GM19463 (cell line): ENCODE results near the gene THAP9.

Experiments used
- ATAC-seq: cut with Tn5 transposase; IDR thresholded peaks from one replicate; pipeline ENCODE4 v1.9.1; 2021; ENCODE audit warnings: mild to moderate bottlenecking, moderate library complexity; ENCODE audit not compliant: unreplicated experiment

THAP9 gene

DNA sequence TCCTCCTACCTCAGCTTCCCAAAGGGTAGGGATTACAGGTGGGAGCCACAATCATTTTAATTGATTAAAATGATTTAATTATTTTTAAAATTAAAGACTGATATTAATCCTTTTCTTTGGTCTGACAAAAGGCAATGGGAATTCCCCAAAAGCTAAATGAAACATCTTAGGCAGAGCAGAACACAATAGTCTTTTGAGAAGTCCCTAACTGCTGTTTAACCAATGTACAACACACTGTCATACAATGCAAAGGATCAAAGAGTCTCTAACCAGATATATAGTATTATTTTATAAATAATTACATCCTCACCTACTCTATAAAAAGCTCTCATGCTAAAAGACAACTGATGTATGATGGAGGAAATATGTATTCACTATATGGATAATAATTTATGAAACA, 47.0 kb downstream of the THAP9 start:
- ATAC-seq = peak; percentile 45

DNA sequence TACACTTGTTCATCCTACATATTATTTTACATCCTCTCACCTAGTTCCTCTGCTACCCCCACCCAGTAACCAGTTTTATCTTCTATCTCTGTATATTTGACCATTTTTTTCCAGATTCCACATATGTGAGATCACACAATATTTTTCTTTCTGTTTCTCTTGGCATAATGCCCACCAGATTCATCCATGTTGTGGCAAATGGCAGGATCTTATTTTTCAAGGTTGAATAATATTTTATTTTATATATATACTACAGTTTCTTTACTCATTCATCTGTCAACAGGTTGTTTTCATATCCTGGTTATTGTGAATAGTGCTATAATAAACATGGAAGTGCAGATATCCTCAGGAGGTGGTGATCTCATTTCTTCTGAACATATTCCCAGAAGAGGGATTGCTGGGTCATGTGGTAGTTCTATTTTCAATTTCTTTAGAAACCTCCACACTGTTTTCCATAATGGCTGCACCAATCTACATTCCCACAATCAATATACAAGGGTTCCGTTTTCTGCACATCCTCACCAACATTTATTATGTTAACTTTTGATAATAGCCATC, 48.2 kb downstream of the THAP9 start:
- ATAC-seq = no peak

DNA sequence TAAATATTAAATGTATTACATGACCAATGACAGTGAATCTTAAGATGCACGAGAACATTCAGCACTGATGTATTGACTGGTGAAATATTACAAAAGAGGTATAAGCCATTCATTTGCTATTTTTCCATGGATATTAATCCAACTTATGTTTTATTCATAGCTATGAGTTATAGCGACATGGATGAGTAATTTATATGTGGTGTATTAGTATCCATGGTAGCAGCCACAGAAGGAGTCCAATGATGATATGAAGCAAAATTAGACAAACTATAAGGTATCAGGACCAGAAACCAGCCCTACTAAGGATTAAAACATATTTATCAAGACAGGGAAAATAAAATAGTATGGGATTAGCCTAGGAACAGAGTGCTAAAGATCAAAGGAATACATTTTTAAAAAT, 50.7 kb downstream of the THAP9 start:
- ATAC-seq = no peak

DNA sequence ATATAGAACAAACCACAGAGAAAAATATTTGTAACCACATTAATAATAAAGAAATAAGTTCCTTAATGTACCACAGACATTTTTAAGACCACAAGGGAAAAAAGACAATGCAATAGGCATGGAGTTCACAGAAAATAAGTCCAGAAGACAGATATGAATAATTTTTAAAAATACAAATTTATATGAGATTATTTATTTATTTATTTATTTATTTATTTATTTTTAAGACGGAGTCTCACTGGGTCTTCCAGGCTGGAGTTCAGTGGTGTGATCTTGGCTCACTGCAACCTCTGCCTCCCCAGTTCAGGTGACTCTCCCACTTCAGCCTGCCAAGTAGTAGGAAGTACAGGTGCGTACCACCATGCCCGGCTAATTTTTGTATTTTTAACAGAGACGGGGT, 53.7 kb downstream of the THAP9 start:
- ATAC-seq = no peak

DNA sequence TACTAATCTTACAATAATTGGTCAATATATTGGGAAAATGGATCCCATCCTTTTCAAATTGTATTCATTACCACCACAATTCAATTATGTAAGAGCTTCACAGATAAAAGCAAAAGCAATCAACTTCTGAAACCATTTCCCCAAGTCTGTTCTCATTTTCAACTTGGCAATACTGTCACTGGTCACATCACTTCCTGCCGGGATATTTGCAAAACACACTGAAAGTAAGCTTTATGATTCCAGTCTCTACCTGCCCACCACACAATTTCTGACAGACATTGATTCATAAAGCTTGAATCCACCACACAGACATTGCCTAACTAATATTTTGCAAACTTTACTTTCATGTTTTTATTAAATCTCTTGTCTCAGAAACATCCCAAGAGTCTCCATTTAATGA, 56.5 kb downstream of the THAP9 start:
- no peak for ATAC-seq

DNA sequence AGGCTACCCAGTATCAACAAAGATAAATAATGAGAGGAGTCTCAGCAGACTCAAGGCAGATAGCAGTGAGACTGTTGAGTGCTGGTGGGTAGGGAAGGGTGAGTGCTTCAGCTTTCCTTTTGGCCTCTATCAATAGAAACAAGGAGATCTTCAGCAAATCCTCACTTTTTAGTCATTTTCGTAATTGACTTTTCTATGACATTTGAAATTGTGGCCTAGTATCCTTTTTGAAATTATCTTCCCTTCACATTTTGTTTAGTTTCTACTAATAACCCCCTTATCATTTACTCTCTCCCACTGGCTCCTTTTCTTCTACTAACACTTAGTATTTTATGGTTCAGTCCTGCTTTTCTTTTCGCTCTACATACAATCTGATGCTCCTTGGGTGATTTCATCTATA, 65.2 kb downstream of the THAP9 start:
- no peak for ATAC-seq

DNA sequence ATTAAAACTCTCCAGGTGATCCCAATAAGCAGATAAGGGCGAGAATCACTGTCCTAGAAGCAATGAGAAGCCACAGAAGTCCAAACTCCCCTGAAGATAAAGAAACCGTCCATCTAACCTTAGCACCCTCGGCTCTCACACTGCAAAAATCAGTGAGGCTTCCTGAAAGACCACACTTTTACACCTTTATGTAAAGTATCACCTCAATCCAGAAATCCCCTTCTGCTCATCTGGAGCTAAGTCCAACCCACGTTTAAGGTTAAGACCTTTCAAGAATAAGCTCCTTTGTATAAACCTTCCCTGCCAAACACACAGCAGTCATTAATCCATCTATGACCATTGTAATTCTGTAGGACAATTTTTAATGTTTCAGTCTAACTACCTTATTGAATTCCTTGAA, 68.4 kb downstream of the THAP9 start:
- peak; percentile 80 for ATAC-seq

DNA sequence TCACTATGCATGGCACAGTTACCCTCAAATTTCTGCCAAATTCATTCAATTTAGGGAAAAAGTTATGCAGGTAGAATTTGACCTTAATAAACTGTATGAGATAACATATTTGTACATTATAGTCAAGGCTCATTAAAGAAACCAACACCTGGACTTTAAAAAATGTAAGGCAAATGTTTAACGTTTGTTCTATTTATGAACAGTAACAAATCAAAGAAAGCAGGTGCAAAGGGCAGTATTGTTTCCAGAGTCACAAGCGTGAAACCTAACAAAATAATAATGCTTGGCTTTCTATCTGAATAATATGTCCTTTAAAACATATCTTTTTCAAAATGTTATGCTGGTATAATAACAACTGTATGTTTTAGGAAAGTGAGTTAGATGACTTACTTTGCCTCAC, 68.9 kb downstream of the THAP9 start:
- ATAC-seq = peak; percentile 17
